Ecto neural progenitor cell (in vitro differentiated cells): ENCODE results near the gene HES6.
"Not testable (repeated sequence)": the region's sequence is repeated elsewhere in the genome, so short reads cannot be mapped to it uniquely, and the experiment has no call there.

Experiments
- DNase-seq: peaks from one replicate; pipeline ENCODE4 v3.0.0-alpha.2; 2018; ENCODE audit warnings: low spot score

The HES6 gene

GRCh38 chr2:238272156-238272555, 32.3 kb upstream of the HES6 start:
- DNase-seq = no peak

- DNase-seq = not testable (repeated sequence)
Observed at GRCh38 chr2:238271686-238272085, 31.8 kb upstream of the HES6 start.

GRCh38 chr2:238271061-238271554, 31.3 kb upstream of the HES6 start:
- no peak for DNase-seq

- no peak for DNase-seq
Observed at GRCh38 chr2:238270606-238271005, 30.8 kb upstream of the HES6 start.

GRCh38 chr2:238269741-238270140, 29.9 kb upstream of the HES6 start:
- no peak for DNase-seq

- no peak for DNase-seq
Observed at GRCh38 chr2:238267884-238268680, 28.2 kb upstream of the HES6 start.

- no peak for DNase-seq
Observed at GRCh38 chr2:238267341-238267710, 27.5 kb upstream of the HES6 start.

GRCh38 chr2:238265605-238266004, 25.8 kb upstream of the HES6 start:
- DNase-seq = no peak

GRCh38 chr2:238264072-238264460, 24.2 kb upstream of the HES6 start:
- DNase-seq = no peak

- peak; percentile 87 for DNase-seq
Observed at GRCh38 chr2:238263204-238264071, 23.6 kb upstream of the HES6 start.

GRCh38 chr2:238262496-238263122, 22.8 kb upstream of the HES6 start:
- no peak for DNase-seq

GRCh38 chr2:238261718-238262375, 22.0 kb upstream of the HES6 start:
- no peak for DNase-seq

GRCh38 chr2:238260883-238261282, 21.0 kb upstream of the HES6 start:
- no peak for DNase-seq

- DNase-seq = no peak
Observed at GRCh38 chr2:238259061-238260020, 19.5 kb upstream of the HES6 start.

GRCh38 chr2:238257786-238258700, 18.2 kb upstream of the HES6 start:
- DNase-seq = no peak

GRCh38 chr2:238256594-238257104, 16.8 kb upstream of the HES6 start:
- peak; percentile 92 for DNase-seq

GRCh38 chr2:238256111-238256510, 16.3 kb upstream of the HES6 start:
- DNase-seq = no peak

- no peak for DNase-seq
Observed at GRCh38 chr2:238255636-238256035, 15.8 kb upstream of the HES6 start.

GRCh38 chr2:238255151-238255551, 15.3 kb upstream of the HES6 start:
- no peak for DNase-seq
